Measurements from ENCODE around the gene ST8SIA6. TPM values are rescaled to one million over a fixed set of nuclear protein-coding genes. Genes with fewer than 3 reads are reported as not detected.

ST8SIA6 gene
- total RNA-seq, 1 donor from 2014 or later, result 1.7 TPM

DNA sequence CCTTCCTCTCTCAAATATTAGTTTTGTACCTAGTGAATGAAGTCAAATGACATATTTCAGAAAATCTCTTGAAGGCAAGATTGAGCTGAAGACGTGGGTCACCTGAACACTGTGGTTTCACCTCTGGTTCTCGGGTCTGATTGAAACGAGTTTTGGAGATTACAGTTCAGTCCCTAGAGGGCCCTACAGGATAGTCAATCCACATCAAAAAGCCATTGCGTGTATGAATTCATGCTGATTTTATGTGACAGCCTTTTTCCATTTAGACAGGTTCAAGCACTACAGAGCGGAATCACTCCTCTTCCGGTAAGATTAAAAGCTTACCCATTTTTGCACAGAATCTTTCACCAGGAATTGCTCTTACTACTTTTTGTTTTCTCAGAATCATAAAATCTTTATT is 164.2 kb downstream of the ST8SIA6 start:
- peaks cover 2% of the 10 kb centered on the region for H3K27me3 Mint-ChIP-seq (ENCODE audit: unreplicated experiment)
- TF ChIP-seq, protein P1, sequence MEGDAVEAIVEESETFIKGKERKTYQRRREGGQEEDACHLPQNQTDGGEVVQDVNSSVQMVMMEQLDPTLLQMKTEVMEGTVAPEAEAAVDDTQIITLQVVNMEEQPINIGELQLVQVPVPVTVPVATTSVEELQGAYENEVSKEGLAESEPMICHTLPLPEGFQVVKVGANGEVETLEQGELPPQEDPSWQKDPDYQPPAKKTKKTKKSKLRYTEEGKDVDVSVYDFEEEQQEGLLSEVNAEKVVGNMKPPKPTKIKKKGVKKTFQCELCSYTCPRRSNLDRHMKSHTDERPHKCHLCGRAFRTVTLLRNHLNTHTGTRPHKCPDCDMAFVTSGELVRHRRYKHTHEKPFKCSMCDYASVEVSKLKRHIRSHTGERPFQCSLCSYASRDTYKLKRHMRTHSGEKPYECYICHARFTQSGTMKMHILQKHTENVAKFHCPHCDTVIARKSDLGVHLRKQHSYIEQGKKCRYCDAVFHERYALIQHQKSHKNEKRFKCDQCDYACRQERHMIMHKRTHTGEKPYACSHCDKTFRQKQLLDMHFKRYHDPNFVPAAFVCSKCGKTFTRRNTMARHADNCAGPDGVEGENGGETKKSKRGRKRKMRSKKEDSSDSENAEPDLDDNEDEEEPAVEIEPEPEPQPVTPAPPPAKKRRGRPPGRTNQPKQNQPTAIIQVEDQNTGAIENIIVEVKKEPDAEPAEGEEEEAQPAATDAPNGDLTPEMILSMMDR (IDR thresholded peaks at IDR 0.05; ENCODE audit: unreplicated experiment), result no peak
- DNase-seq (ENCODE audit: low spot score), result no peak
- H3K9me3 Mint-ChIP-seq (ENCODE audit: unreplicated experiment), result no peaks in the 10 kb centered on the region
- H3K4me3 Mint-ChIP-seq (ENCODE audit: unreplicated experiment), result no peak overlapping the region
- peaks cover 4% of the 10 kb centered on the region for H3K4me1 Mint-ChIP-seq (ENCODE audit: unreplicated experiment)
- H3K27ac Mint-ChIP-seq (ENCODE audit: unreplicated experiment), result no peak overlapping the region
- H3K36me3 Mint-ChIP-seq (ENCODE audit: low read depth, unreplicated experiment), result no peaks in the 10 kb centered on the region

DNA sequence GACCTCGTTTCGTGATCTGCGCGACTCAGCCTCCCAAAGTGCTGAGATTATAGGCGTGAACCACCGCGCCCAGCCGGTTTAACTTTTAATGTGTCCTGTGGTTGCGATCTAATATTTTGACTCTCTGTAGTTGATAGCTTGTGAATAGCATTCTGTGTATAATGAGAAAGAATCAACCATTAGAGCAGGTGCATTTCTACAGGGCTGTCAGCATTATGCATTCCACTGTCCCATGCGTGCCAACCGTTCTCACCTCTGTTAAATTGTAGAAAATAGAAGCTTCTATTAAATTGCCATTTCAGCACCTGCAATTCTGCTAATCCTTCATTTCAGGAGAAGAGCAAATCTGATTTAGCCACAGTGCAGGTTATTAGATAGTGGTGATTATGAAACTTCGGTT is 164.6 kb downstream of the ST8SIA6 start:
- Mint-ChIP-seq H3K4me3 (ENCODE audit: unreplicated experiment) (no peak overlapping the region), H3K27ac (ENCODE audit: unreplicated experiment) (no peak overlapping the region), H3K4me1 (ENCODE audit: unreplicated experiment) (peaks cover 4% of the 10 kb centered on the region), H3K36me3 (ENCODE audit: low read depth, unreplicated experiment) (no peaks in the 10 kb centered on the region), H3K9me3 (ENCODE audit: unreplicated experiment) (no peaks in the 10 kb centered on the region), H3K27me3 (ENCODE audit: unreplicated experiment) (peaks cover 2% of the 10 kb centered on the region)
- TF ChIP-seq, protein P1 (IDR thresholded peaks at IDR 0.05; ENCODE audit: unreplicated experiment), result no peak
- no peak for DNase-seq (ENCODE audit: low spot score)

DNA sequence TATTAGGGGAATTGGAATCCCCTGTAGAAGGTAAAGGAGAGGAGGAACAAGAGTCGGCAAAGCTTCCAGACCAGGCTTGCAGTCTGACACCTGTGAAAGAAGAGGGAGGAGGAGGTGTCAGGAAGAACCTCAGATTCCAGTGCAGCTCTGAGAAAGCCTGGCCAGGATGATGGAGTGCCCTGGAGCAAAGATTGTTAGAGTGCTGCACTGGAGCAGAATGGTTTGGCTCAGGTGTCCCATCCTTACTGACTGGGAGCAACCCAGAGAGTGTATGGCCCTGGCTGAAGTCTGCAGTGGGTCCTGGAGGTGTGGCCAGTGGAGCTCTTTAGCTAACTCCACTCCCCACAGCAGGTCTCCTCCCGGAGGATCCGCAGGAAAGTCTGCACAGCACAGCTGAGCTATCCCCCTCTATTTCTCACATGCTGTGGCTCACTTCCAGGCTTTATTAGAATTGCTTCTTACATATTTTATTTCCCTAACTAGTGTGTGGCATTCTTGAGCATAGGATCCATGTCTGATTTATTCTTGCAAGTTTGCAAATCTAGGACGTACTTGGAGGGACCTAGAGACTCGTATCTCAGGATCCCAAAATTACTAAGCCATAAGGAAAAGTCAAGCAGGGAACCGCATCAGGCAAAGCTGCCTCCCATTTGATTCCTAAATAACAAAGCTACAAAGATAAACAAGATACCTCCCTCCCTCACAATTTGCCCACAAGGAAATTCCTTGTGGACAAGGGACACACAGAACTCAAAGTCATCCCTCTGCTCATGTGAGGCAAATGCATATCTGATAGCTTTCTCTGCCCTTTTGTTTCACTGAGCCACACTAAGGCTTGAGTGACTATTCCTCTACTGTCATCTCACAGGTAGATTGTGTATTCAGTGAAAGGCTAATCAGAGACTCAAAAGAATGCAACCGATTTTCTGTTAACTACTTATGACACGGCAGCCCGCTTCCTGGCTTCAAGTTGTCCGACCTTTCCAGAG is 167.5 kb downstream of the ST8SIA6 start:
- no peak overlapping the region for H3K27ac Mint-ChIP-seq (ENCODE audit: unreplicated experiment)
- H3K4me1 Mint-ChIP-seq (ENCODE audit: unreplicated experiment), result peaks cover 4% of the 10 kb centered on the region
- no peak for DNase-seq (ENCODE audit: low spot score)
- TF ChIP-seq, protein P1 (IDR thresholded peaks at IDR 0.05; ENCODE audit: unreplicated experiment), result no peak
- H3K27me3 Mint-ChIP-seq (ENCODE audit: unreplicated experiment), result peaks cover 2% of the 10 kb centered on the region
- peaks cover 11% of the 10 kb centered on the region for H3K9me3 Mint-ChIP-seq (ENCODE audit: unreplicated experiment)
- H3K36me3 Mint-ChIP-seq (ENCODE audit: low read depth, unreplicated experiment), result peaks cover 3% of the 10 kb centered on the region
- no peak overlapping the region for H3K4me3 Mint-ChIP-seq (ENCODE audit: unreplicated experiment)

DNA sequence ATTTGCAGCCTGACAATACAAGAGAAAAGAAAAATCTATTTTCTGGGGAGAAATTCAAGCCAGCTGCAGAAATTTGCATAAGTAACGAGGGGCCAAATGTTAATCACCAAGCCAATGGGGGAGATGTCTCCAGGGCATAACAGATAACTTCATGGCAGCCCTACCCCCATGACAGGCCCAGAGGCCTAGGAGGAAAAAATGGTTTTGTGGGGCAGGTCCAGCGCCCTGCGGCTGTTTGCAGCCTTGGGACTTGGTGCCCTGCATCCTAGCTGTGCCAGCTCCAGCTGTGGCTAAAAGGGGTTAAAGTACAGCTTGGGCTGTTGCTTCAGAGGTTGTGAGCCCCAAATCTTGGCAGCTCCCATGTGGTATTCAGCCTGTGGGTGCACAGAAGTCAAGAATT is 172.1 kb downstream of the ST8SIA6 start:
- no peak overlapping the region for H3K27ac Mint-ChIP-seq (ENCODE audit: unreplicated experiment)
- peaks cover 6% of the 10 kb centered on the region for H3K36me3 Mint-ChIP-seq (ENCODE audit: low read depth, unreplicated experiment)
- no peaks in the 10 kb centered on the region for H3K4me1 Mint-ChIP-seq (ENCODE audit: unreplicated experiment)
- DNase-seq (ENCODE audit: low spot score), result no peak
- H3K27me3 Mint-ChIP-seq (ENCODE audit: unreplicated experiment), result peaks cover 3% of the 10 kb centered on the region
- H3K4me3 Mint-ChIP-seq (ENCODE audit: unreplicated experiment), result no peak overlapping the region
- TF ChIP-seq, protein P1 (IDR thresholded peaks at IDR 0.05; ENCODE audit: unreplicated experiment), result no peak
- peaks cover 19% of the 10 kb centered on the region for H3K9me3 Mint-ChIP-seq (ENCODE audit: unreplicated experiment)

All from endothelial cell (in vitro differentiated cells).